ENCODE measurements around the gene ABCB1. TPM values are rescaled to one million over a fixed set of nuclear protein-coding genes. Genes with fewer than 3 reads are reported as not detected.

ABCB1 gene
- total RNA-seq, 1 donor from 2014 or later: 4.1 TPM

- Mint-ChIP-seq H3K9me3 (no peaks in the 10 kb centered on the region), H3K4me3 (no peak overlapping the region), H3K27me3 (no peaks in the 10 kb centered on the region), H3K36me3 (ENCODE audit: low read depth) (peaks cover 17% of the 10 kb centered on the region), H3K4me1 (no peaks in the 10 kb centered on the region), H3K27ac (no peak overlapping the region)
- intact Hi-C loops (cut with micrococcal nuclease): no loop called here
- CTCF ChIA-PET: no interaction called here
- ATAC-seq (ENCODE audit: low read depth): no peak
- POLR2A ChIA-PET: no interaction called here
- no peak for TF ChIP-seq CTCF (IDR thresholded peaks at IDR 0.05)
- no peak for DNase-seq
These were observed 57.1 kb downstream of the ABCB1 start for GRCh38 chr7:87543623-87544022.

GRCh38 chr7:87541648-87542047 is 59.0 kb downstream of the ABCB1 start:
- CTCF ChIA-PET: no interaction called here
- H3K36me3 Mint-ChIP-seq (ENCODE audit: low read depth): peaks cover 18% of the 10 kb centered on the region
- DNase-seq (no peak), ATAC-seq (ENCODE audit: low read depth) (no peak)
- POLR2A ChIA-PET: no interaction called here
- H3K4me1 Mint-ChIP-seq: no peaks in the 10 kb centered on the region
- no peak overlapping the region for H3K4me3 Mint-ChIP-seq
- no peaks in the 10 kb centered on the region for H3K27me3 Mint-ChIP-seq
- H3K27ac Mint-ChIP-seq: no peak overlapping the region
- no peaks in the 10 kb centered on the region for H3K9me3 Mint-ChIP-seq
- intact Hi-C loops (cut with micrococcal nuclease): no loop called here
- no peak for TF ChIP-seq CTCF (IDR thresholded peaks at IDR 0.05)

GRCh38 chr7:87538052-87538451 is 62.6 kb downstream of the ABCB1 start:
- H3K4me1 Mint-ChIP-seq: no peaks in the 10 kb centered on the region
- no peak overlapping the region for H3K27ac Mint-ChIP-seq
- ATAC-seq (ENCODE audit: low read depth) (no peak), DNase-seq (no peak)
- intact Hi-C loops (cut with micrococcal nuclease): no loop called here
- H3K9me3 Mint-ChIP-seq: no peaks in the 10 kb centered on the region
- TF ChIP-seq CTCF (IDR thresholded peaks at IDR 0.05): no peak
- ChIA-PET POLR2A (no interaction called here), CTCF (no interaction called here)
- no peak overlapping the region for H3K4me3 Mint-ChIP-seq
- H3K27me3 Mint-ChIP-seq: no peaks in the 10 kb centered on the region
- H3K36me3 Mint-ChIP-seq (ENCODE audit: low read depth): peaks cover 9% of the 10 kb centered on the region

GRCh38 chr7:87534072-87534471 is 66.6 kb downstream of the ABCB1 start:
- no peaks in the 10 kb centered on the region for H3K9me3 Mint-ChIP-seq
- DNase-seq (no peak), ATAC-seq (ENCODE audit: low read depth) (no peak)
- no peaks in the 10 kb centered on the region for H3K27me3 Mint-ChIP-seq
- peaks cover 18% of the 10 kb centered on the region for H3K36me3 Mint-ChIP-seq (ENCODE audit: low read depth)
- POLR2A ChIA-PET: no interaction called here
- H3K4me1 Mint-ChIP-seq: no peaks in the 10 kb centered on the region
- TF ChIP-seq CTCF (IDR thresholded peaks at IDR 0.05): no peak
- CTCF ChIA-PET: no interaction called here
- H3K27ac Mint-ChIP-seq: no peak overlapping the region
- H3K4me3 Mint-ChIP-seq: no peak overlapping the region
- intact Hi-C loops (cut with micrococcal nuclease): no loop called here

GRCh38 chr7:87530126-87530525 is 70.6 kb downstream of the ABCB1 start:
- ATAC-seq (ENCODE audit: low read depth) (no peak), DNase-seq (no peak)
- H3K9me3 Mint-ChIP-seq: no peaks in the 10 kb centered on the region
- H3K36me3 Mint-ChIP-seq (ENCODE audit: low read depth): peaks cover 32% of the 10 kb centered on the region
- H3K27ac Mint-ChIP-seq: no peak overlapping the region
- no peak overlapping the region for H3K4me3 Mint-ChIP-seq
- peaks cover 5% of the 10 kb centered on the region for H3K4me1 Mint-ChIP-seq
- TF ChIP-seq CTCF (IDR thresholded peaks at IDR 0.05): no peak
- POLR2A ChIA-PET: no interaction called here
- intact Hi-C loops (cut with micrococcal nuclease): no loop called here
- CTCF ChIA-PET: no interaction called here
- H3K27me3 Mint-ChIP-seq: no peaks in the 10 kb centered on the region
